ENCODE results near the gene RBM20.

The RBM20 gene

DNA sequence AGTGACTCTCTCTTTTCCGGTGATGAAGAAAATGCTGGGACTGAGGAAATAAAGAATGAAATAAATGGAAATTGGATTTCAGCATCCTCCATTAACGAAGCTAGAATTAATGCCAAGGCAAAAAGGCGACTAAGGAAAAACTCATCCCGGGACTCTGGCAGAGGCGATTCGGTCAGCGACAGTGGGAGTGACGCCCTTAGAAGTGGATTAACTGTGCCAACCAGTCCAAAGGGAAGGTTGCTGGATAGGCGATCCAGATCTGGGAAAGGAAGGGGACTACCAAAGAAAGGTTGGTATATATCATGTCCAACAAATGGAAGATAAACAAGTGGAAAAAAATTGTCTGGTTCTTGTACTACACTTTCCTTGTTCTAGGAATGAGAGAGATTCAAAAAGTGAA lies 237.1 kb downstream of the RBM20 start:
- DNase-seq = no peak

DNA sequence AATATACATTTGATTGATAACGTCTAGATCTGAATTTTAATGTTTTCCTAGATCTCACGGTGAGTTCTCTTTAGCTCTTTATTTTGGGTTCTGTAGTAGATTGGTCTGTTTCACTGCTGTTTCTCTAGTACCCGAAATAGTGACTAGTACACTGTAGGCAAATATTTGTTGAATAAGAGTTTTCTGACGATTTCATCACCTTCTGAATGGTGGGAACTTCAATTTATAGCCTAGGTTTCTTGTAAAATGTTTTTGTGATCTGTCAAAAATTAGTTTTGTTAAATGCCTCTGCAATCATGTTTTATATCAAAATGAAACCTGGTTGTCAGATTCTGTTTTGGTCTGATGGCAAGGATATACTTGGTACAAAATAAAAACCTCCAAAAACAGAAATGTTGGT lies 237.8 kb downstream of the RBM20 start:
- DNase-seq = no peak

DNA sequence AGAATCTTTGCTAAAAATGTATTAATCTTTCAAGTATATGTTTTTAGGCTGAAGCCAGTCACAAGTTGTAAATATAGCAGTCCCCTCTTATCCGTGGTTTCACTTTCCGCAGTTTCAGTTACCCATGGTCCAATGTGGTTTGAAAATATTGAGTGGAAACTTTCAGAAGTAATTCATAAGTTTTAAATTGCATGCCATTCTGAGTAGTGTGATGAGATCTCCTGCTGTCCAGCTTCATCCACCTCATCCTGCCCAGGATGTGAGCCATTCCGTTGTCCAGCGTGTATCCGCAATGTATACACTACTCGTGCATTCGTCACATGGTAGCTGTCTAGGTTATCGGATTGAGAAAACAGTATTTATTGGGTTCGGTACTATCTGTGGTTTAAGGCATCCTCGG lies 239.8 kb downstream of the RBM20 start:
- no peak for DNase-seq

GRCh38 chr10:110885932-110886674 lies 242.0 kb downstream of the RBM20 start:
- DNase-seq = no peak

- no peak for DNase-seq
Observed at GRCh38 chr10:110887560-110887959, 243.4 kb downstream of the RBM20 start.

All from stimulated activated CD4-positive, alpha-beta T cell treated with anti-CD3 and anti-CD28 coated beads, Interleukin-2, amount 100 ng/mL, for 48 hours (primary cell).